Measurements from ENCODE around the gene SLC25A25. TPM values are rescaled to one million over a fixed set of nuclear protein-coding genes. Genes with fewer than 3 reads are reported as not detected.

The SLC25A25 gene
- total and polyA plus RNA-seq, 5 donors from 2014 or later = 11.3 to 13.8 (median 12.0) TPM

GRCh38 chr9:128102196-128102595 is 34.2 kb downstream of the SLC25A25 start:
- Mint-ChIP-seq H3K27me3 (no peaks in the 10 kb centered on the region), H3K36me3 (peaks cover 30% of the 10 kb centered on the region), H3K9me3 (no peaks in the 10 kb centered on the region), H3K4me3 (no peak overlapping the region), H3K27ac (peak overlapping the region in 2 of 3 donors; percentile 15 to 69), H3K4me1 (peaks cover 0 to 60% (median 27%) of the 10 kb centered on the region in 4 donors)
- Histone ChIP-seq H3K27me3 (ENCODE audit: control insufficient read depth, insufficient read depth, low read length) (no peaks in the 10 kb centered on the region), H3K36me3 (ENCODE audit: control insufficient read depth, insufficient read depth, low read length) (peaks cover 56% of the 10 kb centered on the region), H3K4me3 (ENCODE audit: low read depth, low read length) (no peak overlapping the region), H3K9me3 (ENCODE audit: control insufficient read depth in 2 of 2, low read length in 2 of 2) (no peaks in the 10 kb centered on the region), H3K4me1 (ENCODE audit: control insufficient read depth, insufficient read depth, low read length, poor library complexity, severe bottlenecking) (peaks cover 29% of the 10 kb centered on the region), H3K27ac (ENCODE audit: insufficient read depth, low read length, poor library complexity, severe bottlenecking) (no peak overlapping the region)
- ATAC-seq (ENCODE audit: low read depth in 2 of 2) (no peak), DNase-seq (no peak)

GRCh38 chr9:128102861-128103588 is 35.0 kb downstream of the SLC25A25 start:
- Mint-ChIP-seq H3K27me3 (no peaks in the 10 kb centered on the region), H3K4me3 (no peak overlapping the region), H3K4me1 (peaks cover 0 to 52% (median 23%) of the 10 kb centered on the region in 4 donors), H3K9me3 (no peaks in the 10 kb centered on the region), H3K36me3 (peaks cover 35% of the 10 kb centered on the region), H3K27ac (peak overlapping the region; percentile 69 to 78 (median 71))
- Histone ChIP-seq H3K36me3 (ENCODE audit: control insufficient read depth, insufficient read depth, low read length) (peaks cover 64% of the 10 kb centered on the region), H3K9me3 (ENCODE audit: control insufficient read depth in 2 of 2, low read length in 2 of 2) (no peaks in the 10 kb centered on the region), H3K27me3 (ENCODE audit: control insufficient read depth, insufficient read depth, low read length) (no peaks in the 10 kb centered on the region), H3K4me3 (ENCODE audit: low read depth, low read length) (no peak overlapping the region), H3K27ac (ENCODE audit: insufficient read depth, low read length, poor library complexity, severe bottlenecking) (no peak overlapping the region), H3K4me1 (ENCODE audit: control insufficient read depth, insufficient read depth, low read length, poor library complexity, severe bottlenecking) (peaks cover 21% of the 10 kb centered on the region)
- ATAC-seq (ENCODE audit: low read depth in 2 of 2) = peak in 1 of 2 donors; percentile 6
- DNase-seq = no peak

GRCh38 chr9:128103589-128103962 is 35.5 kb downstream of the SLC25A25 start:
- Mint-ChIP-seq H3K27me3 (no peaks in the 10 kb centered on the region), H3K4me3 (no peak overlapping the region), H3K27ac (peak overlapping the region; percentile 69 to 78 (median 71)), H3K9me3 (no peaks in the 10 kb centered on the region), H3K4me1 (peaks cover 0 to 47% (median 20%) of the 10 kb centered on the region in 4 donors), H3K36me3 (peaks cover 36% of the 10 kb centered on the region)
- H3K36me3 ChIP-seq (ENCODE audit: control insufficient read depth, insufficient read depth, low read length) = peaks cover 69% of the 10 kb centered on the region
- H3K4me3 ChIP-seq (ENCODE audit: low read depth, low read length) = no peak overlapping the region
- no peaks in the 10 kb centered on the region for H3K9me3 ChIP-seq (ENCODE audit: control insufficient read depth in 2 of 2, low read length in 2 of 2)
- ATAC-seq (ENCODE audit: low read depth in 2 of 2) (peak; percentile 73 to 75), DNase-seq (peak in 2 of 3 donors; percentile 27 to 67)
- H3K4me1 ChIP-seq (ENCODE audit: control insufficient read depth, insufficient read depth, low read length, poor library complexity, severe bottlenecking) = peaks cover 15% of the 10 kb centered on the region
- no peak overlapping the region for H3K27ac ChIP-seq (ENCODE audit: insufficient read depth, low read length, poor library complexity, severe bottlenecking)
- H3K27me3 ChIP-seq (ENCODE audit: control insufficient read depth, insufficient read depth, low read length) = no peaks in the 10 kb centered on the region

GRCh38 chr9:128104171-128104618 is 36.2 kb downstream of the SLC25A25 start:
- H3K36me3 Mint-ChIP-seq = peaks cover 36% of the 10 kb centered on the region
- no peaks in the 10 kb centered on the region for H3K27me3 Mint-ChIP-seq
- ATAC-seq (ENCODE audit: low read depth in 2 of 2) = no peak
- Histone ChIP-seq H3K4me1 (ENCODE audit: control insufficient read depth, insufficient read depth, low read length, poor library complexity, severe bottlenecking) (peaks cover 9% of the 10 kb centered on the region), H3K27me3 (ENCODE audit: control insufficient read depth, insufficient read depth, low read length) (no peaks in the 10 kb centered on the region), H3K9me3 (ENCODE audit: control insufficient read depth in 2 of 2, low read length in 2 of 2) (no peaks in the 10 kb centered on the region), H3K27ac (ENCODE audit: insufficient read depth, low read length, poor library complexity, severe bottlenecking) (no peak overlapping the region), H3K36me3 (ENCODE audit: control insufficient read depth, insufficient read depth, low read length) (peaks cover 70% of the 10 kb centered on the region), H3K4me3 (ENCODE audit: low read depth, low read length) (no peak overlapping the region)
- peaks cover 0 to 41% (median 19%) of the 10 kb centered on the region in 4 donors for H3K4me1 Mint-ChIP-seq
- peak overlapping the region; percentile 69 to 78 (median 71) for H3K27ac Mint-ChIP-seq
- no peak overlapping the region for H3K4me3 Mint-ChIP-seq
- no peaks in the 10 kb centered on the region for H3K9me3 Mint-ChIP-seq
- no peak for DNase-seq

- DNase-seq (no peak), ATAC-seq (ENCODE audit: low read depth in 2 of 2) (no peak)
- Mint-ChIP-seq H3K36me3 (peaks cover 36% of the 10 kb centered on the region), H3K27ac (no peak overlapping the region), H3K4me3 (no peak overlapping the region), H3K27me3 (no peaks in the 10 kb centered on the region), H3K9me3 (no peaks in the 10 kb centered on the region), H3K4me1 (peaks cover 0 to 31% (median 18%) of the 10 kb centered on the region in 4 donors)
- Histone ChIP-seq H3K27ac (ENCODE audit: insufficient read depth, low read length, poor library complexity, severe bottlenecking) (no peak overlapping the region), H3K4me1 (ENCODE audit: control insufficient read depth, insufficient read depth, low read length, poor library complexity, severe bottlenecking) (no peaks in the 10 kb centered on the region), H3K27me3 (ENCODE audit: control insufficient read depth, insufficient read depth, low read length) (no peaks in the 10 kb centered on the region), H3K36me3 (ENCODE audit: control insufficient read depth, insufficient read depth, low read length) (peaks cover 70% of the 10 kb centered on the region), H3K4me3 (ENCODE audit: low read depth, low read length) (no peak overlapping the region), H3K9me3 (ENCODE audit: control insufficient read depth in 2 of 2, low read length in 2 of 2) (no peaks in the 10 kb centered on the region)
Observed at GRCh38 chr9:128105538-128106175, 37.6 kb downstream of the SLC25A25 start.

GRCh38 chr9:128106181-128106939 is 38.3 kb downstream of the SLC25A25 start:
- no peak for ATAC-seq (ENCODE audit: low read depth in 2 of 2)
- no peak for DNase-seq

GRCh38 chr9:128106940-128107467 is 39.0 kb downstream of the SLC25A25 start:
- Mint-ChIP-seq H3K4me3 (no peak overlapping the region), H3K9me3 (no peaks in the 10 kb centered on the region), H3K4me1 (peaks cover 0 to 24% (median 17%) of the 10 kb centered on the region in 4 donors), H3K36me3 (peaks cover 28% of the 10 kb centered on the region), H3K27ac (no peak overlapping the region), H3K27me3 (no peaks in the 10 kb centered on the region)
- DNase-seq (no peak), ATAC-seq (ENCODE audit: low read depth in 2 of 2) (no peak)
- Histone ChIP-seq H3K27ac (ENCODE audit: insufficient read depth, low read length, poor library complexity, severe bottlenecking) (no peak overlapping the region), H3K27me3 (ENCODE audit: control insufficient read depth, insufficient read depth, low read length) (no peaks in the 10 kb centered on the region), H3K4me3 (ENCODE audit: low read depth, low read length) (no peak overlapping the region), H3K36me3 (ENCODE audit: control insufficient read depth, insufficient read depth, low read length) (peaks cover 58% of the 10 kb centered on the region), H3K9me3 (ENCODE audit: control insufficient read depth in 2 of 2, low read length in 2 of 2) (no peaks in the 10 kb centered on the region), H3K4me1 (ENCODE audit: control insufficient read depth, insufficient read depth, low read length, poor library complexity, severe bottlenecking) (no peaks in the 10 kb centered on the region)

More at GRCh38 chr9:128106181-128106939, 38.3 kb downstream of the SLC25A25 start:
- H3K27me3 ChIP-seq (ENCODE audit: control insufficient read depth, insufficient read depth, low read length) = no peaks in the 10 kb centered on the region
- H3K9me3 ChIP-seq (ENCODE audit: control insufficient read depth in 2 of 2, low read length in 2 of 2) = no peaks in the 10 kb centered on the region
- no peak overlapping the region for H3K4me3 ChIP-seq (ENCODE audit: low read depth, low read length)
- no peak overlapping the region for H3K27ac ChIP-seq (ENCODE audit: insufficient read depth, low read length, poor library complexity, severe bottlenecking)
- Mint-ChIP-seq H3K27me3 (no peaks in the 10 kb centered on the region), H3K9me3 (no peaks in the 10 kb centered on the region), H3K36me3 (peaks cover 32% of the 10 kb centered on the region), H3K27ac (no peak overlapping the region), H3K4me1 (peaks cover 0 to 27% (median 18%) of the 10 kb centered on the region in 4 donors), H3K4me3 (no peak overlapping the region)
- H3K4me1 ChIP-seq (ENCODE audit: control insufficient read depth, insufficient read depth, low read length, poor library complexity, severe bottlenecking) = no peaks in the 10 kb centered on the region
- H3K36me3 ChIP-seq (ENCODE audit: control insufficient read depth, insufficient read depth, low read length) = peaks cover 63% of the 10 kb centered on the region

All from CD4-positive, CD25-positive, alpha-beta regulatory T cell (primary cell).